ENCODE data around the gene DHRS11. TPM values are rescaled to one million over a fixed set of nuclear protein-coding genes. Genes with fewer than 3 reads are reported as not detected.
A peak's percentile ranks its signal among the peaks of the same experiment; 100 is the strongest.
"Not testable (repeated sequence)": the region's sequence is repeated elsewhere in the genome, so short reads cannot be mapped to it uniquely, and the experiment has no call there.

DHRS11 gene
- total RNA-seq, 1 donor from 2014 or later = 5.7 TPM

GRCh38 chr17:36593656-36594316 is 2.1 kb downstream of the DHRS11 start:
- DNase-seq (ENCODE audit: low spot score in 2 of 2) = no peak
- no peak for FAIRE-seq

DNA sequence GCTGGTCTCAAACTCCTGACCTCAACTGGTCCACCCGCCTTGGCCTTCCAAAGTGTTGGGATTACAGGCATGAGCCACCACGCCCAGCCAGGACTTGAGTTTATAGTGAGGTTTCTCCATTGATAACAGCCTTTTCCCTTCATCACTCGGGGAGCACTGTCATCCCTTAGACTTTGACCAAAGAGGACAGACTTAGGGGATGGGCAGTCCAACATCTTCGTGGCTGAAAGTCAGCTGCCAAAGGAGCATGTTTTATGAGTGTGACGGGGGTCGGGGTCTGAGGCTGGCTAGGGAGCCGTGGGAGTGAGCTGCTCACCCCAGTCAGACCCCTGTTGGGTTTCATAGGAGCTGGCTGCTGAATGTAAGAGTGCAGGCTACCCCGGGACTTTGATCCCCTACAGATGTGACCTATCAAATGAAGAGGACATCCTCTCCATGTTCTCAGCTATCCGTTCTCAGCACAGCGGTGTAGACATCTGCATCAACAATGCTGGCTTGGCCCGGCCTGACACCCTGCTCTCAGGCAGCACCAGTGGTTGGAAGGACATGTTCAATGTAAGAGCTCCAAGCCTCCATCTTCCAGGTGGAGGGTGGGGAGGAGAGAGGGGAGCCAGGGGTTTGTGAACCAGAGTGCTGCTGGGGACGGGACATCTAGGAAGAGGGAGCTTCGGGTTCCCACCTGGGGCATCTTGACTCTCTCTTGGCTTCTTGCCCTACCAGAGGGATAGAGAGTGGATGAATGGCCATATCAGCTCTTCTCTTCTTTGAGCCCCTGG is 3.1 kb downstream of the DHRS11 start:
- FAIRE-seq (no peak), DNase-seq (ENCODE audit: low spot score in 2 of 2) (no peak)

- FAIRE-seq = no peak
- DNase-seq (ENCODE audit: low spot score in 2 of 2) = no peak
These were observed 5.5 kb downstream of the DHRS11 start for GRCh38 chr17:36597226-36597625.

DNA sequence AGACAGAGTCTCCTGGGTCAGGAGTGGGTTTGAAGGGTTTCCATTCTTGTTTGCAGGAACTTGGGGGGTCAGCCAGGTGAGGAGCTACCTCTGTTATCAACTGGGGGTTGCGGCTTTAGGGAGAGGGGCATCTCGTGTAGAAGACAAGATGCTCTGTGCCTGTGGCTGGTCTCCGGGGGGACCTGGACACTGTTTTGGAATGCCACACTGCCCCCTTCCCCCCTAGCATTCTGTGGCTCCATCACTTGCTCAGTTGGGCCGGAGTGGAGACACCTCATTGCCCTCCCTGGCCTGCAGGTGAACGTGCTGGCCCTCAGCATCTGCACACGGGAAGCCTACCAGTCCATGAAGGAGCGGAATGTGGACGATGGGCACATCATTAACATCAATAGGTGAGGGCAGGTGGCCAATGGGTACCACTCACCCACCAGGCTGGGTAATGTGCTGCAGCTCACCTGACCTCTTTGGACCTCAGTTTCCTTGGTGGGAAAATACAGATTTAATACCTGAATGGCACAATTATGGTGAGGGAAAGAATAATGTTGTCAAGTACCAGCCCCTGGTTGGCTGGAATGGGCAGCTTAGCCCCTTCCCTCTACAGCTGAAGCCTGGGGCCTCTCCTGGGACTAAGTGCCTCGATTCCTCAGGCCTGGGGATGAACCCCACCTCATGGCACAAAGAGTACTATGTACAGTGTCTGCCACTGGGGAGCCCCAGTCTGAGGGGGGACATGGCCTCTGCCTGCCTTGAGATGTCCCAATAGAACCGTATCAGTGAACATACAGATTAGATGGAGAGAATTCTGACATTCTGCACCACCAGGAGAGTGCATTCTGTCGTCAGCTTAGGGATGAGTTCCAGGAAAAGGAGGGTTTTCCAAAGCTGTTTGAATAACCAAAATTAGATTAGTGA is 6.4 kb downstream of the DHRS11 start:
- FAIRE-seq (no peak), DNase-seq (ENCODE audit: low spot score in 2 of 2) (no peak)

DNA sequence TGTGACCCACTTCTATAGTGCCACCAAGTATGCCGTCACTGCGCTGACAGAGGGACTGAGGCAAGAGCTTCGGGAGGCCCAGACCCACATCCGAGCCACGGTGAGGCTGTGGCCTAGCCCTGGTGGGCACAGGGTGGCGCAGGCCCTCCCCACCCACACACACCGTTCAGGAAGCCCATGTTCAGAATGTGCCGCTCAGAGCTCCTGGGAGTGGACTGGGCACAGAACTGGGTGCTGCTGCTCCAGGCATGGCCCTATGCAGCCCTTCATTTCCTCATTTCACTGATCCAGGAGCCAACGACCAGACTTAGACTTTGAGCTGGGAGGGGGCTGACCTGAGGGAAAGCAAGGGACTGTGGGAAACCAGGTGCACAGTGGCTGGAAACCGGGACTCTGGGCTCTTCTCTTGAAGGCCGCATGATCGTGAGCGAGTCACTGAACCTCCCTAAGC is 7.3 kb downstream of the DHRS11 start:
- no peak for DNase-seq (ENCODE audit: low spot score in 2 of 2)
- FAIRE-seq = no peak

DNA sequence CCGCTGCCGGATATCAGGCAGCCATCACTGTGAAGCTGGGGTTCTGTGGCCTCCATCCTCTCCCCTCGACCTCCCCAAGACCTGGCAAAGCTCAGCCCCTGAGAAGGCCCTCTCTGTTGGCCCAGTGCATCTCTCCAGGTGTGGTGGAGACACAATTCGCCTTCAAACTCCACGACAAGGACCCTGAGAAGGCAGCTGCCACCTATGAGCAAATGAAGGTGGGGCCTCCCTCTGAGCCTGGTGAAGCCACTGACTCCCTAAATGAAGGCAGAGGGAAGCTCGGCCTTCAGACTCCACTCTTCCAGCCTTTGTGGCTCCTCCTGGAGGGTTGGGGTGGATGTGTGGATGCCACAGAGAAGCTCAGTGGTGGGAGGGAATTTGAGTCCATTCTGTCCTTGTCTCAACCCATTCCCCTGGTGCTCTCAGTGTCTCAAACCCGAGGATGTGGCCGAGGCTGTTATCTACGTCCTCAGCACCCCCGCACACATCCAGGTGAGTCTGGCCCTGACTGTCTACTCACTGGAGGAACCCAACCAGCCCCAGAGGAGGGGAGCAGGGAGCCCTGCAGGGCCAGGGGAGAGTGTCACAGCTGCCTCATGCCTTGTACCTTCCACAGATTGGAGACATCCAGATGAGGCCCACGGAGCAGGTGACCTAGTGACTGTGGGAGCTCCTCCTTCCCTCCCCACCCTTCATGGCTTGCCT is 8.0 kb downstream of the DHRS11 start:
- FAIRE-seq (no peak), DNase-seq (ENCODE audit: low spot score in 2 of 2) (no peak)

- FAIRE-seq = no peak
These were observed 8.8 kb downstream of the DHRS11 start for GRCh38 chr17:36600465-36600864.

DNA sequence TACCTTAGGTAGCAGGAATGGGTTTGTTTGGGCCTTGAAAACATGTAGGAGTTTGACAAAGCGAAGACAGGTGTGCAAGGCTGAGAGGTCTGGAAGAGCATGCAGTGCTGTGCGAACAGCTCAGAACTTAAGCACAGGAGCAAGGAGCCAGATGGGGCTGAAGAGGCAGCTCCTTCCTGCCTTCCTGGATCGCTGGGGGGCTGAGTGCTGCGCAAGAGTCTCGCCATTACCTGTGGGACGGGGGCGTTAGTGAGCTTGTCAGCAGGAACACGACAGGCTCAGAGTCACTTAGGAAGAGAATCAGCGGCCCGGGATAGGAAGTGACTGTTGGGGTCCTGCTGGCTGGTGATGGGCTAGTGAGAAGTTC is 9.2 kb downstream of the DHRS11 start:
- DNase-seq (ENCODE audit: low spot score in 2 of 2) (peak in 1 of 2 donors; percentile 33), FAIRE-seq (no peak)

More at GRCh38 chr17:36600465-36600864, 8.8 kb downstream of the DHRS11 start:
- no peak for DNase-seq (ENCODE audit: low spot score in 2 of 2)

DNA sequence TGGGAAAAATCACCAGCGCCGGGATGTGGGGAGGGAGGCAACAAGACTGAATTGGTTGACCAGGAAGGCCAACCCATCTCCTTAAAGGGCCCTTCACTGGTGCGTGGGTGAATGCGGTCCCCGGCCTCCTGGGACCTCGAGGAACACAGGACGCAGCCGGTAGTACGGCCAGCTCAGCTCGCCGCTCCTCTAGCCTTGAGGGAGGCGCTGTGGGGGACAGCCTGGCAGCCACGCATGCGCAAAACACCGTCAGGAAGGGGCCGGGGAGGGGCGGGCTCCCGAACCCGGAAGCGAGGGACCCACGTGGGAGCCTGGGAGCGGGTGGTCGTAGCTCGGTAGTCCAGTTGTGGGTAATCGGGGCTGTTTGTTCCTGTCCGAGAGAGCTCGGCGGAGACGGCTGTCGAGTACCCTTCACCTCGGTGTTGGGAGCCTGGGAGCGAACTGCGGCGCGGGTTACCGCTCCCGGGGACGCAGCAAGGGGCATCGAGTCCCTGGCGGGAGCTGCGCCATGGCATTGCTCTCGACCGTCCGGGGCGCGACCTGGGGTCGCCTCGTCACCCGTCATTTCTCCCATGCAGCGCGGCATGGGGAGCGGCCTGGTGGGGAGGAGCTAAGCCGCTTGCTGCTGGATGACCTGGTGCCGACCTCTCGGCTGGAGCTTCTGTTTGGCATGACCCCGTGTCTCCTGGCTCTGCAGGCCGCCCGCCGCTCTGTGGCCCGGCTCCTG is 9.8 kb downstream of the DHRS11 start, which contains the start of gene MRM1:
Gene MRM1, plus strand, starts transcription at position 281 of the 727 bp plus-strand sequence. Its CDS starts 228 bp downstream, at position 509.
- DNase-seq (ENCODE audit: low spot score in 2 of 2) = peak; percentile 85 to 91
- FAIRE-seq = no peak

GRCh38 chr17:36602030-36602748 is 10.5 kb downstream of the DHRS11 start:
- DNase-seq (ENCODE audit: low spot score in 2 of 2) (no peak), FAIRE-seq (no peak)

DNA sequence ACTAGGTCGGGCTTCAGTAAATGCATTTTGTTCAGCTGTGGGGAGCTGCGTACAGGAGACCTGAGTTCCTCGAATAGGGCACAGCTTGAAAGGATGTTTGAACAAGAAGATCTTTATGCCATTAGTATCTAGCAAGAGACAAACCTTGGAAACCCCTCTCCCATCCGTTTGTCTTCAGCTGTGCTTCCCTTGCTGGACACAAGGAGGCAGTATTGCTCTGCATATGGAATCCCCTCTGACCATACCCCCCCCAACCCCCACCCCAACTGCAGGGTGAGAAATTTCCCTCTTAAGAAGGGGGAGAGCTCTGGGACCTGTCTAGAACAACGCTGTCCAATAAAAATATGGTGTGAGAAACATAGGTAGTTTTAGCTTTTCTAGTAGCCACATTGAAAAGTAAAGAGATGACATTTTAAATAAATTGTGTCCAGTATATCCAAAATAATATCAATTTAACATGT is 11.3 kb downstream of the DHRS11 start:
- FAIRE-seq (no peak), DNase-seq (ENCODE audit: low spot score in 2 of 2) (peak; percentile 39 to 43)

DNA sequence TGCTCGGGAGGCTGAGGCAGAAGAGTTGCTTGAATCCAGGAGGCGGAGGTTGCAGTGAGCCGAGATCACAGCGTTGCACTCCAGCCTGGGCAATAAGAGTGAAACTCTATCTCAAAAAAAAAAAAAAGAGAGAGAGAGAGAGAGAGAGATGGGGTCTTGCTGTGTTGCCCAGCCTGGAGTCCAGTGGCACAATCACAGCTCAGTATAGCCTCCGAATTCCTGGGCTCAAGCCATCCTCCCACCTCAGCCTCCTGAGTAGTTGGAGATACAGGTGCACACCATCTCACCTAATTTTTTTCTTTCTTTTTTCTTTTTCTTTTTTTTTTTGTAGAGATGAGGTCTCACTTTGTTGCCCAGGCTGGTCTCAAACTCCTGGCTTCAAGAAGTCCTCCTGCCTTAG is 13.3 kb downstream of the DHRS11 start:
- not testable (repeated sequence) for DNase-seq (ENCODE audit: low spot score in 2 of 2); FAIRE-seq

GRCh38 chr17:36608280-36608679 is 16.6 kb downstream of the DHRS11 start:
- FAIRE-seq (no peak), DNase-seq (ENCODE audit: low spot score in 2 of 2) (no peak)

- FAIRE-seq (no peak), DNase-seq (ENCODE audit: low spot score in 2 of 2) (peak in 1 of 2 donors; percentile 77)
These were observed 17.3 kb downstream of the DHRS11 start for GRCh38 chr17:36608794-36609497.

GRCh38 chr17:36609498-36609862 is 17.8 kb downstream of the DHRS11 start:
- no peak for FAIRE-seq
- DNase-seq (ENCODE audit: low spot score in 2 of 2) = no peak

GRCh38 chr17:36610474-36610873 is 18.8 kb downstream of the DHRS11 start:
- FAIRE-seq (no peak), DNase-seq (ENCODE audit: low spot score in 2 of 2) (no peak)

DNA sequence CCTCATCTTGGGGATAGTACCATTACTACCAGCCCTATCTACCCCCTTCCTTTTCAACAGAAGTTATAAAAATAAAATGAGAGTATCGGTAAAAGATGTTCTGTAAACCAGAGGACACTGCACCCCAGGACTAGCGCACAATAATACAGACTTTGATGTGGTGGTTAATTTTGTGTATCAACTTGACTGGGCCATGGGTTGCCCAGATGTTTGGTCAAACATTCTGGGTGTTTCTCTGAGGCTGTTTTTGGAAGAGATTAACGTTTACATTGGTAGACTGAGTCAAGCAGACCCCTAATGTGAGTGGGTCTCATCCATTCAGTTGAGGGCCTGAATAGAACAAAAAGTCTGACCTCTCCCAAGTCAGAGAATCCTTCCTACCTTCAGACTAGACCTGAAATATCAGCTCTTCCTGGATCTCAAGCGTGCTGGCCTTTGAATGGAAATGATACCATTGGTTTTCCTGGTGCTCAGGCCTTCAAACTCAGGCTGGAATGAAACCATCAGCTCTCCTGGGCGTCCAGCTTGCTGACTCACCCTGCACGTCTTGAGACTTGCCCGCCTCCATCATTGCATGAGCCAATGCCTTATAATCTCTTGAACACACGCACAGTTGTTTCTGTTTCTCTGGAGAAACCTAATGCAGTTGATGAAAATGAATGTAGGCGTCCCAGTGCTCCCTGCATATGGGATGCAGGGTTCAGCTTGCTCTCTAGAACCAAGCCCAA is 19.8 kb downstream of the DHRS11 start:
- DNase-seq (ENCODE audit: low spot score in 2 of 2) = no peak
- no peak for FAIRE-seq
